Breast epithelium (tissue), 3 donors: ENCODE results near the gene LBX1.

Experiments
- POLR2A ChIP-seq: fragments of 450-650 bp; IDR thresholded peaks from one replicate; pipeline ENCODE4 v1.6.1; 2016; ENCODE audit warnings: antibody characterized with exemption, mild to moderate bottlenecking, moderate library complexity
- POLR2AphosphoS5 ChIP-seq, 3 donors: sonication (generic); formaldehyde crosslinking; IDR thresholded peaks; one replicate each; pipeline ENCODE4 v1.6.1; 2017; ENCODE audit warnings: antibody characterized with exemption in 3 of 3
- TF ChIP-seq, protein P1 (sequence below), 3 donors: fragments of 450-650 bp; IDR thresholded peaks; one replicate each; pipeline ENCODE4 v1.5.1; 2016 to 2017; ENCODE audit warnings: antibody characterized with exemption in 3 of 3, mild to moderate bottlenecking in 3 of 3, moderate library complexity in 3 of 3

DNA sequence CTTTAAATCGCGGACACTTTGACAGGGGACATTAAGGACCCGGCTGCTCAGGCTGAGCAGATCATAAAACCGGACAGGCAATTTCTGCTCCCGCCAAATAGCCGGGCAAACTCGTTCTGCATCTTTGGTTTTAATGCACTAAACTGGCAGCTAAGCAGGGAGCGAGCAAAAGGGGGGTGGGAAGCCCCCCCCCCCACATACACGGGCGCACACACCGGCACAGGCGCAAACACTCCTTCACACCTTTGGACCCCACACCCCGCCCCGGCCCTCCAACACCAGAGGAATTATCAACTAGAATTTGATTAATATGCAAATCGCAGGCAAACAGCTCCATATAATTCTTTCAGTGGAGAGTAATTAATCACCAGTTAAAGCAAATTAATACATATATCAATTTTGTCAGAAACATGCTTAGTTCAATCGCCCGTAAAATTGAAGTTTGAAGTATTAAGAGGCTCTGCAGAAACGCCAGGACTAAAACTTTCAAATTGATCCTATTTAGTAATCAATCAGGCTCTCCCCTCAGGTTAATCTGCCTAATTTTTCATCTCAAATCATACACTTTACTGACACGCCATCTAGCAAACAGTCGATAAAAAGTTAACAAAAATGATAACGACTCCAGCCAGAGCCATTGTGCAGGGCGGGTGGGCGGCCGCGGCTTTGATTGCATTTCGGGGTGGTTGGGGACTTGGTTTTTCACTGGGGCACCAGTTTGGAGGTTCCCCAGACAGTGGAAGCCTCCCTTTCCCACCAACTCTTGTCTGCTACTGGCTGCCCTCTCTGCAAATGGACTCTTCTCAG is 9.9 kb downstream of the LBX1 start:
- TF ChIP-seq, protein P1, sequence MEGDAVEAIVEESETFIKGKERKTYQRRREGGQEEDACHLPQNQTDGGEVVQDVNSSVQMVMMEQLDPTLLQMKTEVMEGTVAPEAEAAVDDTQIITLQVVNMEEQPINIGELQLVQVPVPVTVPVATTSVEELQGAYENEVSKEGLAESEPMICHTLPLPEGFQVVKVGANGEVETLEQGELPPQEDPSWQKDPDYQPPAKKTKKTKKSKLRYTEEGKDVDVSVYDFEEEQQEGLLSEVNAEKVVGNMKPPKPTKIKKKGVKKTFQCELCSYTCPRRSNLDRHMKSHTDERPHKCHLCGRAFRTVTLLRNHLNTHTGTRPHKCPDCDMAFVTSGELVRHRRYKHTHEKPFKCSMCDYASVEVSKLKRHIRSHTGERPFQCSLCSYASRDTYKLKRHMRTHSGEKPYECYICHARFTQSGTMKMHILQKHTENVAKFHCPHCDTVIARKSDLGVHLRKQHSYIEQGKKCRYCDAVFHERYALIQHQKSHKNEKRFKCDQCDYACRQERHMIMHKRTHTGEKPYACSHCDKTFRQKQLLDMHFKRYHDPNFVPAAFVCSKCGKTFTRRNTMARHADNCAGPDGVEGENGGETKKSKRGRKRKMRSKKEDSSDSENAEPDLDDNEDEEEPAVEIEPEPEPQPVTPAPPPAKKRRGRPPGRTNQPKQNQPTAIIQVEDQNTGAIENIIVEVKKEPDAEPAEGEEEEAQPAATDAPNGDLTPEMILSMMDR (IDR thresholded peaks at IDR 0.05) = no peak
- TF ChIP-seq POLR2AphosphoS5 (IDR thresholded peaks at IDR 0.05) (no peak), POLR2A (no peak)
